GM18873 (cell line): ENCODE measurements around the gene DLL1.
"Not testable (repeated sequence)": the region's sequence is repeated elsewhere in the genome, so short reads cannot be mapped to it uniquely, and the experiment has no call there.

ENCODE experiments used
- ATAC-seq: cut with Tn5 transposase; IDR thresholded peaks from one replicate; pipeline ENCODE4 v1.9.1; 2021; ENCODE audit warnings: mild to moderate bottlenecking, moderate library complexity, moderate number of reproducible peaks; ENCODE audit not compliant: unreplicated experiment, low FRiP score

Gene DLL1

DNA sequence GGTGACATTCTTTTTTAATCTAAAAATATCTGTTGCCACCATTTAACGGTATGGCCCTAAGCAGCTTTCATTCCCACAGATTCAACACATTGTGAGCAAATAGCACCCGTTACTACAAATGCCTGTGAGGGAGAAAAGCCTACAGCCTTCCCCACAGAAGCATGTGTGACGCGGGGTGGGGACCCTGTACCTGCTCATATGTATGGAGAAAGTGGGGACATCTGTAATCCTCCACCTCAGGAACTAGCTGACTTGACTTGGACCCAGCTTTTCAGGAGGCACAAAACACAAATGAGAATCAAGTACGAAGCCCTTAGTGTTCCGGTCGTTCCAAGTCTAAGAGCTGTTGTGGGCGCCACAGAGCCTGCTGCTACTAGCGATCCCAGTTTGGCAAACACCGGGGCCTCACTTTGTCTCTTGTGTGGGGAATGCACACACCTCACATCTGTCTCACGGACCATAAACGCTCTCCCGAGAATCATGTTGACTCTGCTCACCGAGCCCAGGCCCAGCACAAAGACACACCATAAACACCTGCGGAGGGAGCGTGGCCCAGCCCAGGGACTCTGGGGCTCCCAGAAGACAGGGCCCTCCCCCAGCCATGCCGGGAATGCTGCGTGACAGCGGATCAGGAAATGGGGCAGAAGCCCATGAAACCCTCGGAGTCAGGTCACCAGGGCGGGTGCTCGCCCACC, 21.6 kb downstream of the DLL1 start:
- no peak for ATAC-seq

DNA sequence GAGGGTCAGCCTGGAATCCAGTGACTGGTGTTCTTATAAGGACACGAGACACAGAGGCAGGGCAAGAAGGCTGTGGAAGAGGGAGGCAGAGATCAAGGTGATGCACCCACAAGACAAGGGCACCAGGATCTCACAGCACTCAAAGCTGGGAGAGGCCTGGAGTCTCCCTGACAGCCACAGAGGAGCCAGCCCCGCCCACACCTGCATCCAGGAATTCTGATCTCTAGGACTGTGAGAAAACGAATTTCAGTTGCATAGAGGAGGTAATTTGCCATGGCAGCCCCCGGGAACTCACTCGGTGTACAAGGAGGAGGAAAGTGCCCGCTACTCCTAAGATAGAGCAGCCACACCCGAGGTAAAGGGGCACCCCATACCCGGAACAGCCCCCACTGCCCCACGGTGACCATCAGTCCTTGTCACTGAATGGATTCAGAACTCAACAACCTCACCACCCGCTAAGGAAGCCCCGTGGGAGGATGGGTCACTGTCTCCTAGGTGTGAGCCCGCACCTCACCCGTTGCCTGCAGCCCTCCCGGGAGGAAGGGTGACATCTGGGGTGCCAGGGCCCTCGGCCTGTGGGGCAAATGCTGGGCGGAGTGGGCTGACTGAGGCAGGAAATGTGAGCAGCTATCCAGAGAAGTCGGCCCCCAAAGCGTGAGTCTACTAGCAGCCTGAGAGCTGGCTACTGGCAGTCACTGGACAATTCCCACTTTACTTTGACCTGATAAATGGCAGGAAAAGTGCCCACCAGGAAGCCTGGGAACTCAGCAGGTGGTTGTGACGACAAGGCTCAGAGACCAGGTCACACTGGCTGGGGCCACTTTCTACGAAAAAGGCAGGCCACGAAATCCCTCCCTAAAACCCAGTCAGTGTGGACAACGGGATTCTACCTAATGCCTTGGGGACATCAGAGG, 22.4 kb downstream of the DLL1 start:
- no peak for ATAC-seq

DNA sequence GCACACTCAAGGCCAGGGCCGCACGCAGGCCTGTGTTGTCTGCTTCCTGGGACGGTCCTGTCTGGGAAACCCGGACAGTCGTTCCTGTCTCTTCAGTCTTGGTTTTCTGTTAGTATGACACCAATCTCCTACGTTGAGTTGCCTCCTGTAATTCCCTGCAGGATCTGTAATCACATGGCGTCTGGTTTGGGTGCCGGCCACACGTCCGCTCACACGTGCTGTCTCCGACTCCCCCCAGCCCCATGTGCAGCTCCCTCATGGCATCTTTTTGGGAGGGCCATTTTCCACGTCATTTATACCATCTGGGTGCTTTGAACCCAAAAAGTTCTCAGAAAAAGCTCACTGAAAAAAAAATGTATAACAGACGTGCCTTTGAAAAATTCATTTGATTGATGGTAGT, 23.2 kb downstream of the DLL1 start:
- no peak for ATAC-seq

DNA sequence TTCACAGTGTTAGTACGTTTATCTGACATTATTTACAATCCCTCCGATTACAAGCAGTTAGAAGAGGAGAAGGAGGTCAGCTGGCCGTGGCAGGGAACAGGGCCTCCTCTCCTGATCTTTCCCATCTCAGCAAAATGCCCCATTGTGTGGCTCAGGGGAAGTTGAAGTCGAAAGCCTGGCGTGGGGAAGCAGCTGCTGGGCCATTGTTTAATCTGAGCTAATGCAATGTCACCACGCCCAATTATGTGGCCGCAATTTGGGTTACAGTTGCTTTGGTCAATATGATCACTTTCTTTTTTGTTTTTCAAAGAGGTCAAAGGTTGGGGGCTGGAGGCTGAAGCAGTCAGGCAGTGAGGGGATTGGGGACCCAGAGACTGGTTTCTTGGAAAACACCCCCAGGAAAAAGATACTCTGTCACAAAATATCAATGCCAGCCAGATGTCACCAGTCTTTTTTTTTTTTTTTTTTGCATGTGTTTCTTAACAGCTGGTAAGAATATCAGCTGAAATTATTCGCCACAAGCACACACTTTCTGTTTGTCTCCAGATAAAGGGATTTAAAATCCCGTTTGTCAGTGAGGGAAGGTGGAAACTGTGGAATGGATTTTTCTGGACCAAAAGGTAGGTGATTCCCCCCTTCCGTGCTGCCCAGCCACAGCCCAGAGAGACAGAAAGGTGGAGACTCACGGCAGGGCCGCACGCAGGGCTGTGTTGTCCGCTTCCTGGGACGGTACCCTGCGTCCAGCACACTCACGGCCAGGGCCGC, 24.6 kb downstream of the DLL1 start:
- ATAC-seq = no peak

DNA sequence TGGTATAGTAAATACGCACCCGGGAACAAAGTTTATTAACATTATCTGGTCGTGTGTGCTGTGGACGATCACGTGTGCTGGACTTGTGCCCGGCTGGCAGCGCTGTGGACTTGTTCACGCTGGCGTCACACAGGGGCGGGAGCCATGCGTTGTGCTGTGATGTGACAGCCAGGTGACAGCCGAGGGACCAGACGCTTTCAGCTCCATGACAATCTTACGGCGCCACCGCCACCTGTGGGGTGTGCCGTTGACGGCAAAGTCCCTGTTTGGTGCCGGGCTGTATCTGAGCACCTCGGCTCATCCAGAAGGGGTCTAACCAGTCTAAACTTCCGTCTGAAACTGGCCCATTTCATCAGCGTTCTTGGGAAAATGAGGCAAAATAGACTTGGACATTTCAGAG, 25.2 kb downstream of the DLL1 start:
- ATAC-seq = no peak

DNA sequence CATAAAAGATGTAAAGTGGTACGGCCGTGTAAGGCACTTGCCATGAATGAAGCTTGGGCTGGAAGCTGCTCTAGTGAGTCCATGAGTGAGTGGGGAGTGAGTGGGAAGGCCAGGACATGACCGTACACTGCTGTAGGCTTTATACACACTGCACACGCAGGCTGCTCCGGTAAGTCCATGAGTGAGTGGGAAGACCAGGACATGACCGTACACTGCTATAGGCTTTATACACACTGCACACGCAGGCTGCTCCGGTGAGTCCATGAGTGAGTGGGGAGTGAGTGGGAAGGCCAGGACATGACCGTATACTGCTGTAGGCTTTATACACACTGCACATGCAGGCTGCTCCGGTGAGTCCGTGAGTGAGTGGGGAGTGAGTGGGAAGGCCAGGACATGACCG, 26.2 kb downstream of the DLL1 start:
- ATAC-seq = not testable (repeated sequence)

DNA sequence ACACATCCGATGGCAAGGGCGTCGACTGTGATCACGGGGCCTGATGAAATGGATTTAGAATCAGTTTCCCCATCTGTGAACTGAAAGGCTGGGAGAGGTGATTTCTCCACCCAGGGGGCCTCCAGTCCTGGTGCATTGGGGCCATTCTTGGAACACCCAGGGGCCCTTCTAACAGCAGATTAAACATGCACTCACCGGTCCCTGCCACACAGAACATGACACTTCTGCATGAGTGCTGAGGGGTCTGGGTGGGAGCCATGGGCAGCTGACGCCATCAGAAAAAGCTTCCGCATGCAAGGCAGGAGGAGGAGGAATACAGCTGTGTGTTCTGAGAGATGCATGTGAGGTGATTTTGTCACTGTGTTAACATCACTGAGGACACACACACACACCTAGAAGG, 26.8 kb downstream of the DLL1 start:
- no peak for ATAC-seq

DNA sequence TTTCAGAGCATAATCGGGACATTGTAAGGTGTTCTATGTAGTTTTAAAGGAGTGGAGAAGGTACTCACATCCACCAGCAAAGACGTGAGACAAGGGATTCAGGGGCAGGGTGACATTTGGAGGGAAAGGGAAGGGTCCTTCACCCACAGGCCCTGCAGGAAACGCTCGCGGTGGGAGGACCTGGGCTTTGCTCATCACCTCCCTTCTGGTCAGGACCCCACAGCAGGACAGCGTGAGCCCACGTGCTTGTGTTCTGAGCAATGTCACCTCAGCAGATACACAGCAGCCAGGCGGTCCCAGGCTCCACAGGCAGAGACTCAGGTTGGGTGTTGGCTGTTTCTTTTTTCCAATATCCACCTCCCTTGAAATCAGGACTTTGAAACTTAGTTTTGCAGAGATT, 27.5 kb downstream of the DLL1 start:
- ATAC-seq = no peak

DNA sequence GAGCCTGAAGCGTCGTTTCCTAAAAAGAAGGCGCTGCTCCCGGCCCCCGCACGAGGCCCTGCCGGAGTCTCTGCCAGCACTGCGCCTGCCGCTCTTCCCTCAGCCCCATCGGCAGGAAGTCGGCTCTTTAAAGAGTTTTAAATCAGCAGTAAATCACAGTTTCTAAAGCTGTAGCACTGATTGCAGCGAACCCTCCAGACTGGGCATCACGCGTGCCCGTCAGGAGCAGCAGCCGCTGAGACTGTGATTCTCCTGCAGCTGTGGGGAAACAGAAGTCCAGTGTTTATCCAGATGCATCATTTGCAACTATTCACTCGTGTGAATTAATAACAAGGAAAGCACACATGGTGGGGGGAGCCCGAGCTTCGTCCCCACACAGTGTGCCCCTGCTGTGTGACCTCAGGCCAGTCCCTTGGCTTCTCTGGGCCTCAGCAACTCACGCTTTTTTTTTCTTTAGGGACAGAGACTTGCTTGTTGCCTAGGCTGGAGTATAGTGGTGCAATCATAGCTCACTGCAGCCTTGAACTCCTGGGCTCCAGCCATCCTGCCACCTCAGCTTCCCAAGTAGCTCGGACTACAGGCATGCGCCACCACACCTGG, 28.3 kb downstream of the DLL1 start:
- no peak for ATAC-seq

DNA sequence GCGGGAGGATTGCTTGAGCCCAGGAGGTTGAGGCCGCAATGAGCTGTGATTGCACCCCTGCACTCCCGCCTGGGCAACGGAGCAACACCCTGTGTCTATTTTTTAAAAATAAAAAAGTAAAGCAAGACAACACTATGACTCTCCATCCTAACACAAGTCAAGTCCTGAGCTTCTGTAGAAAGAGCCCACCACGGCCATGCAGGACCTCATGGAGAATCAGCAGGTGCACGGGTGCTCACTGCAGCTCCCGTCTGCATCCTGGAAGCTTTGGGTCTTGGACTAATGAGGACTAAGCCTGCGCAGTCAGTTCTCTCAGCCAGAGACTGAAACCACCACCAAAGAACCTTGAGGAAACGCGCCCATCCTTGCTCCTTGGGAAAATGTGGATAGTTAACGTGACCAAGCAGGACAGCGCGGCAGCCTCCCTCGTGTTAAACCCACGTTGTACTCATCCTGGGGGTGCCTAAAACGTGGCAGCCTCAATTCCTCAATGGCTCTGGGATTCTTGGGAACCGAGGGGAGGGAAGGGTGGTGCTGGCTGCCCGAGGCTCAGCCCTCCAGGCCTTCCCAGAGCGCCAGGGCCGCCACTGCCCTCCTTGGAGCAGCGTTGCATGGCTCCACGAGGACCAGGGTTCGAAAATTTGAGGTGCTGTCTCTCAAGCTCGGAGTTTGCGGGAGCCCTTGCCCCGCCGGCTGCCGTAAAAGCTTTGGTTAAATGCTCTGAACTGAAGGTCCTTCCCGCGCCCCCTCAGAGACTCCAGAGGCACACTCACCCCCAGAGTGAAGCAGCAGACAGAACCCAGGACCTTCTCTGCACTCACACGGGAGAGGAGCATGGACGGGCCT, 29.0 kb downstream of the DLL1 start:
- no peak for ATAC-seq

DNA sequence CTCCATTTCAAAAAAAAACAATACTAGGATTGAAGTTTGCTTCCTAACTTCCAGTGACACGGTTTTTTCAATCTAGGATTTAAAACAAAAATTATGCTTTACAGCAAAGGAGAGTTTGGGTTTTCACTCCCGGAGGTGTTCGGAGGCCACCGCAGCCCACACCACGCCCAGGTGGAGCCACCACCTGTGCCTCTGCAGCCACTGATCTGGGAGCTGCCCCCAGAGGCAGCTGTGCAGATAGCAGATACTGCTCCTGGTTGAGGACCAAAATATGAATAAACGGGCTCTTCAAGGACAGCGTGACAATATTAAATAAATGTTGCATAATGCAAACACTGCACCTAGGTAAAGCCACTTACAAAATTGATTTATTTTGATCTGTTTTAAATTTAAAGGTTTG, 30.2 kb downstream of the DLL1 start:
- no peak for ATAC-seq

DNA sequence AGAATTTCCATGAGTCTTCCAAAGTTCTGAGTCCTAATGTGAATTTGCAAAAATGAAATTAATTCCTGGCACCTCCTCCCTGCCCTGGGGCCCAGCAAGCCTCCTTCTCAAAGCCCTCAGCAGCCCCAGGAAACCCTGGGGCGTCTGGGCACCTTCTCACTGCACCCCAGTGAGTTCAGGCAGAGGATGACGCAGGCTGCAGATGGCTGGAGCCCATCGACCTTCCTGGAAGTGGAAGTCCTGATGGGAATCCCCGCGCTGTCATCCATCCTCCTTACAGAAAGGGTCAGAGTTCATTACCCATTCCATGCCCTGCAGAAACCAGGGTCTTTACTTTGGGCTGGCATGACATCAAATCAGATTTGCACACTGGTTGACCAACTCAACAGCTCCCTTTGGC, 31.6 kb downstream of the DLL1 start:
- ATAC-seq = no peak

DNA sequence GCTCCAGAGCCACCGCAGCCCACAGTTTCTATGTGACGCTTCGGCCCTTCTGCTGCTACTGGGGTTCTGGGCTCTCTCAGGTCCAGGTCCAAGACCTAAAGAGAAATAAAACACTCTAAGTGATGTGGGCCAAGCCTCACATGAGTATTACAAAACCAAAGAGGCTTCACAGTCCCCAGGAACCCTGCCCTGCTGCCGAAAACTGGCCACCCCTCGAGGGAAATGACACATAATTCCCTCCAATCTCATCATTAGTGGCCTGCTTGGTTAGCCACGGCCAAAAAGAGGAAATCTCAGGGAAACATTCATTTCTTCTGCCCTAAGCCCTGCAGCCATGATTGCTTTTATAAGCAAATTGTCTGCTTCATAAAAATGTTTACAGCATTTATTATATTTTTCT, 32.5 kb downstream of the DLL1 start:
- no peak for ATAC-seq

DNA sequence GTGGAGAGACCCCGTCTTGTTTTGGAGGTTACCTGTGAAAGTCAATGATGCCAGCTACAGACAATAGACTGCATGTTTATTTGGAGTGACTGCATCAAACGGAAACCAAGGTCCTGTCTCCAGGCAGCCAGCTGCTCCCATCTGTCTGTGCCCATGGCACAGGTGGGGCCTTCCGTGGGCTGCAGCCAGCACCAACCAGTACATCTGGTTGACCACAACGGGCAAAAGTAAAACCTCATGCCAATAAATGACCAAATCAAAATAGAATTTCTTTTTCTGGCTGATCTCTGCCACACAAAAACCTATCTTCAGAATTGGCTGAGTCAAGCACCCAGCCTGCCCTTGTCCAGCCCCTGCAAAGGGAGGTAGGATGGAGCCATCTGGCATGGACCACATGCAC, 33.5 kb downstream of the DLL1 start:
- no peak for ATAC-seq

DNA sequence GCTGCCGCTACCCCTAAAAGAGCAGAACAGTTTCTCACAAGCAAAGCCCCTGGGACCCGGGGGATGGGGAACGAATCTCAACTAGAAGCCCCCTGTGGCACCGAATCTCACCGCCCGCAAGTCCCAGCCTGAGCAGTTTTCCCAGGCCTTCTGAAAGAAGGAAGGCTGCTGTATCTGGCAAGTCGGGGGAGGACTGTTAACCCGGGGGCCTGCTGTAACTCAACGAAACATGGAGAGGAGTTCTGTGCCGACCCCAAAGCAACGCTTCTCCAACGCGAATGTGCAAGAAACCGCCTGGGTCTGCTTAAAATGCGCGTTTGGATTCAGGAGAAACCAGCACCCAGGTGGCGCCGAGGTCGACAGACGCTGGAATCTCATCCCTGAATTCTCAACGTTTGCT, 34.2 kb downstream of the DLL1 start:
- ATAC-seq = no peak

DNA sequence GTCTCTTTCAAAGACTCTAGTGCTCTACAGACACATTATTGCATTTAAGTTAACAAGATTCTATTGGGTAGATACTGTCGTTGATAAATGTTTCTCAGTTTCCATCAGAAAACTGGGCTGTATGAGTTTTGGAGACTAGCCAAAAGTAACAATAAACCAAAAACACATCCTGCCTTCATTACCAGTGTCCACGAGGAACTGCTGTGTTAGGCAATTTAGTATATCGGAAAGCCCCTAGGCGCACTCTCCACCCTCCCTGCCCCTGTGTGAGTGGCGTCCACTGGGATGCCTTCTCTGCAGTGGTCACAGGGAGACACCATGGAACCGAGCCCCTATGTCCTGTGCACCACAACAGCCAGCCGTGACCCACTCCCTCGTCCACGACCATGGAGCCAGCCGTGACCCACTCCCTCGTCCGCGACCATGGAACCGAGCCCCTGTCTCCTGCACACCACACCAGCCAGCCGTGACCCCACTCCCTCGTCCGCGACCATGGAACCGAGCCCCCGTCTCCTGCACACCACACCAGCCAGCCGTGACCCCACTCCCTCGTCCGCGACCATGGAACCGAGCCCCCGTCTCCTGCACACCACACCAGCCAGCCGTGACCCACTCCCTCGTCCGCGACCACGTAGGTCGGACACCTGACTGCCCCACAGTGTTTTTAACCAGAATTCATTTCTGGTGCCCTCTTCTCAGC, 35.3 kb downstream of the DLL1 start:
- ATAC-seq = no peak

DNA sequence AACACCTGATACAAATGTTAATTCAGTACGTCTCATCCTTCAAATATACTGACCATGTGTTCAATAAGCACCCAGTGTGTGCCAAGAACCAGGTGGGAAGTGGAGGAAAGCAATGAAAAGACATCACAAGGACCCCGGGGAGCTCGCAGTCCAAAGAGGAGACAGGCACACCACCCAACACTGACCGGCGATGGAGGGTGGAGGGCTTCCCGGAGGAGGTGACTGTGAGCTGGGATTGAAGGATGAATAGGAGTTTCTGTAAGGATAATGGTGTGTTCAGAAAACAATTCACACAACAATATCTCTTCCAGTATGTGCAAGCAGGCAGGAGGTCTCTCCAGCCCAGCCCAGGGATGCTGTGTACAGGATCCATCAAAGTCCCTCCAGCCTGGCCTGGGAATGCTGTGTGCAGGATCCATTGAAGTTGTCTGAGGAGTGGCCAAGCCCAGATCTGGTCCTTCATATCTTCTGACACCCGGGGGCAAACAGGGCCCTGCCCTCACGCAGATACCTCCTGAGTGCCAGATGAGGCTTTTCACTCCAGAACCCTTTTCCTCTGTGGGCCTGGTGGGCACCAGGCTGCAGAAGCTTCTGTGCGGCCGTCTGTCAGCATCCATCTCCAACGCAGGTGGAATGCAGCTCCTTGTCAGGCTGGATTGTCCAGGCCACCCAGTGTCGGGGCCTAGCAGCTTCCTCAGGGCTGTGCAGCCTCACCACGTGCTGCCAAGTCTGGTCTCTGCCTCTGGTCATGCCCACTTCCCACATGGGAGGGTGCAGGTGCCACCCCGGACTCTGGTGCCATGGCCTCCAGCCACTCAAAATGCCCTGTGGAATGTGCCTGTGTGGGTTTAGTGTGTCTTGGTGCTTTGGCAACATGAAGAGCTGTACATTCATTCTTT, 36.3 kb downstream of the DLL1 start:
- no peak for ATAC-seq

DNA sequence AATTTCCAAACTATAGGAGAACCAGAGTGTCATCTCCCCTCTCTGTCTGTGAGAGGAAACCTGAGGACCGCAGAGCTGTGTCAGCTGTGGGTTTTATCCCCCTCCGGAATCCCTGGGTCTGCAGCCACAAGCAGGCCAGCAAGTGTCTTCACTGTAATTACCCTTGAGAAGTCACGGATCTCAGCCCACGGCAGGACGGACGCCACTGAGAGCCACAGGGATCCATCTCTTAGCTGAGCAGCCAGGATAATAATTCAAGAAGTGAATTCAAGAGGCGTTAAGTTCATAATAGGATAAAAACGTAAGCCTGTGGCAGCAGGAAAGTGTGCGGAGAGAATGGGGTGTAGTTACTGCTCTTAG, 37.0 kb downstream of the DLL1 start:
- ATAC-seq = no peak
